Stimulated activated CD4-positive, alpha-beta T cell treated with anti-CD3 and anti-CD28 coated beads, Interleukin-15, amount 100 ng/mL, for 48 hours (primary cell): ENCODE measurements around the gene BGN.

ENCODE experiments used
- DNase-seq, 2 donors: peaks; one replicate each; pipeline ENCODE4 v3.0.0-alpha.2; 2020; ENCODE audit warnings: low read depth in 2 of 2

The BGN gene

DNA sequence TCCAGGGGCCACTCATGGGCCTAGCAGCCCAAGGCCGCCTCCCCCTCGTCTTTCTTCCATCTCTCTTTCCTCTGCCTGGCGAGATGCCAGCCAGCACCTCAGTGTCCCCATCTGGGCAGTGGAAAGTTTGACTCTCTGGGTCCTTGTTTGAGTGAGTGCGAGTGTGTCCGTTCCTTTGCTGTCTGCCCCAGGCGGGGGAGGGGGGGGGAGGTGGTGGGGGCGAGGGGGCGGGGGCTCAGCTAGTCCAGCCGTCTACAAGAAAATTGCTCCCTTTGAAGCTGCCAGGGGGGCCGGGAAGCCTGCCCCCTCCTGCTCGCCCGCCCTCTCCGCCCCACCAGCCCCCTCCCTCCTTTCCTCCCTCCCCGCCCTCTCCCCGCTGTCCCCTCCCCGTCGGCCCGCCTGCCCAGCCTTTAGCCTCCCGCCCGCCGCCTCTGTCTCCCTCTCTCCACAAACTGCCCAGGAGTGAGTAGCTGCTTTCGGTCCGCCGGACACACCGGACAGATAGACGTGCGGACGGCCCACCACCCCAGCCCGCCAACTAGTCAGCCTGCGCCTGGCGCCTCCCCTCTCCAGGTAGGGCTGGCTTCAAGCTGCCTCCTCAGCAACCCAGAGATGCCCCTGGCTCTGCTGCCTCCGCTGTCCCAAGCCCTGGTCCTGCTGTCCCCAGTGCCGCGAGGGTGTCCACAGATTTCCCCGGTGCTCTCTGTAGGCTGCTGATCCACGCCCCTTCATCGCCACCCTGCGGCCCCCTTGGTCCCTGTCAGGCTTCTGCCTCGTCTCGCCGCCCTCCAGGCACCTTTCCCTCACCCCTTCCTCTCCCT is at the start of gene BGN:
Gene BGN, plus strand, starts transcription at position 440 of the 821 bp plus-strand sequence. CDS start 9,652 bp downstream, outside the sequence.
- DNase-seq: no peak

GRCh38 chrX:153445106-153445855 is 49.5 kb upstream of the BGN start:
- DNase-seq: no peak

- no peak for DNase-seq
Measured at GRCh38 chrX:153445856-153446635, 48.7 kb upstream of the BGN start, which contains the start of gene TREX2. TSS of gene TREX2 (minus strand) at chrX:153446056. CDS start at chrX:153445430, 626 bp downstream.

DNA sequence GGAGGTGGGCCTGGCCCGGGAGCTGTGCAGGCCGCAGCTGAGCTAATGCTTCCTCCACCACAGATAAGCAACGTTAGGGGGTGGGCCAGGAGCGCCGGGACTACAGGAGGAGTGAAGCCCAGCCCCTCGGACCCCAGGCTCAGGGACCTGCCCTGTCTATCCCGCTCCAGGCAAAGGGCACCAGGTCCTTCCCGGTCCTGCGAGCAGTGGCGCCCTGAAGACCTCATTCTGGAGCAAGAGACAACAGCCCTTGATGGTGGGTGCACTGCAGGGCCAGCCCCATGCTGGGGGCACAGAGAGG is 48.2 kb upstream of the BGN start:
- no peak for DNase-seq

DNA sequence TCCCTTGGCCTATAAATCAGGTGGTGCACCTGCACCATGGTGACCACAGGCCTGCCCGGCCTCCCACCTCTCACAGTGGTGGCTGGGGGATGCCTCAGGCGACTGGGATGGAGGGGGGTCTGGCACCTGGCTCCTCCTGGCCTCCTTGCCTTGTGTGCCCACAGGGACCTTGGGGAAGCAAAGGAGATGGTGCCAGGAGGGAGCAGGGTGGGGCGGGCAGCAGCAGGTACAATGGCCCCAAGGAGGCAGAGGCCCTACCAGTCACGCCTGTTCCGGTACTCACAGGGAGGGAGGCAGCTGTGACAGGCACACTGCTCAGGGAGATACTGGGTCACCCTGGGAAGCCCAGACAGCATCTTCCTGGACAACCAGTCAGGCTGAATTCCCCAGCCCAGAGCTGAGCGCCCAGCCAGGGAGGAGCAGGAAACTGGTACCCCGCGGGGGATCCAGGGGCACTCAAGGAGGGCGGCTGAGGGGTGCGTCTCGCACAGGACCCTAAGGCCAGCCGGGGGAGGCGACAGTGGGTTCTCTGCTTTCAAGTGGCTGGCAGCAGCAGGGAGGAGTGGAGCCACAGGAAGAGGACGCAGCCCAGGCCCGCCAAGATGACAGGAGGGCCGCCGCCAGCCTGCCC is 47.7 kb upstream of the BGN start:
- no peak for DNase-seq

- no peak for DNase-seq
Measured at GRCh38 chrX:153447581-153447960, 47.2 kb upstream of the BGN start.

- DNase-seq: no peak
Measured at GRCh38 chrX:153448556-153449367, 46.0 kb upstream of the BGN start.

- no peak for DNase-seq
Measured at GRCh38 chrX:153449368-153450113, 45.2 kb upstream of the BGN start.

GRCh38 chrX:153450114-153450948 is 44.4 kb upstream of the BGN start:
- DNase-seq: no peak

DNA sequence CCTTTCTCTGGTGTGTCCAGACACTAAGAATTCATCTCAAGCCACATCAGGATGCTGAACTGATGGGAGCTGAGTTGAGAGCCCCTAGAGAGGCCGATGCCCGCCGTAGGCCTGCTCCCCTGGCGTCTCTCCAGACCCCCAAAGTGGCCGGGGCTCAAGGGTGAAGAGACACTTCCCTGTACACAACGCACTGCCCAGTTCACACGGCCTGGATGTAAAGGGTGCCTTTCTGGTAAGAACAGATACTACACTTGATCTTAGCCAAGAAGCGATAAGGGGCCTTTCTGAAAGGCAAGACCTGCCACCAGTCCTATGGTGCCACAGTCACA is 43.9 kb upstream of the BGN start:
- DNase-seq: no peak

GRCh38 chrX:153454901-153455550 is 39.8 kb upstream of the BGN start:
- DNase-seq: no peak

DNA sequence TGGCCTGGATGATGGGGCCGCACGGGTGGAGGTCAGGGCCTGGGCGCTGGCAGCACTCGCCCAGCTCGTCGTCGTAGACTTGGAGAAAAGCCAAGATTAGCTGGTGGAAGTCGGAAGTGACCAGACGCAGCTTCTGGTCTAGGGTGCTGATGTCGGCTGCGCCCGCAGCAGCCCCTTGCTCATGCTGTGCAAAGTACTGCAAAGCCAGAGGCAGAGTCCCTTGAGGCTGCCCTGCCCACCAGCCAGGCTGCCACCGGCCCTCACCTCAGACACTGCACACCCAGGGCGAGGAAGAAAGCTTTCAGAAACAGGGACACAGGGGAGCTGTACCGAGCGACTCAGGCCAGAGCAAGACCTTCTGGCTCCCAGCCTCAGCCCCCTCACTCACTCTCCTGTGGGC is 39.2 kb upstream of the BGN start:
- no peak for DNase-seq

DNA sequence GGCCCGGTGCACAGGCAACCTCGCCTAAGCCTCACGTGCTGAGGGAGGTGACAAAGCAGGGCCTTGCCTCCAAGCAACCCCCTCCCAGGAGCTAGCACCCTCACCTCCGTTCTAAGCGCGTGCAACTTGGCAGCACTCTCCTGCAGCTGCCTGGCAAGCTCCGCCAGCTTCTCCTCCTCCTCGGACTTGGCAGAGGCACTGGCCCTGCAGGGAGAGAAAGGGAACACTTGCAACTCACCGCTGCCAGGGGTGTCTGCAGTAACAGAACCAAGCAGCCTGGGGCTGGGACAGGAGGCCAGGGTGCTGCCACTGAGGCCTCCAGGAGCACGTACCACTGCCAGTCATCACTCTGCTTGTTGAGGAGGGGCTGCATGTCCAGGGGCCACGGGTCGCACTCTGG is 38.6 kb upstream of the BGN start:
- no peak for DNase-seq

DNA sequence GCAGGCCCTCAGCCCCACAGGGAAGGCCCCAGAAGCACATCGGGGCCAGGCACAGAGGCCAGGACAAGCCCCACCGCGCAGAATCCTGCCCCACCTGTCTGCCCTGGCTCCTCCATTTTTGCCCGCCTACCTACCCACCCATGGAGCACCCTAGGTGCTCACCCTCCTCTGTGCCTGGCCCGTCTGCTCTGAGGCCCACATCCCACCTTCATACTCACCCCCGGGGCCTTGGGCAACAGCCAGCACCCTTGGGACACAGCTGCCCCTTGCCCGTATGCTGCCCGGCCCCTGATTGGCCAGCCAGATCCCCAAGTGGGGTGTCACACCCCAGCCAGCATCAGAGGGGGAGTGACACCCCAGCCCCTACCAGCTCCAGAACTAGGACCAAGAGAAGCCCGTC is 38.1 kb upstream of the BGN start:
- DNase-seq: no peak

DNA sequence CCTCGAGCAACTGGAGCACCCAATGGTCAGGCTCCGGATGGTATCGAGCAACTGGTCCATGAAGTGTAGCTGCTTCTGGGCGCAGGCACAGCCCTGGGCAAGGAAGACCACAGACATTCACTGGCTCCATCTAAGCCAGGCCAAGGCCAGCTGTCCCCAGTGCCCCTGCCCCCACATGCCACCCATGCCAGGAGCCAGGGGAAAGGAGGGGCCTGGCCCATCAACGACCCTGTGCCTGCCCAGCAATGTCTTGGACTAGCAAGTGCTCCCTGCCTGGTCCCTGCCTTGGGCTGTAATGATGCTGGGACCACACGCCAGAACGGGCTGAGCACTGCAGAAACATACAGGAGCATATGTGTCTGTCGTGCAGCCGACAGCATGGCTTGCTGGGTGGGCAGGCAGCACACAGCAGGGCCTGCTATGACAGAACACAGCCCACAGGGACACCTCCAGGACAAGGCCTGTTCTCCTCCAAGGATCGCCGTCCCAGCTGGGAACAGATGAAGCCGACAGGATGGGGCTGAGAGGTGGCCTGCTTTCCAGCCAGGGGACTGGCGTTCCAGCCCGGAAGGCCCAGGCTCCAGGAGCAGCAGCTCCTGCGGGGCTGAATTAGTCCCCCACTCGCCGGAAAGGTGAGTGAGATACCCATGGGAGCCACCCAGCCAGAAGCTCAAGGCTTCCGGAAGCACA is 37.5 kb upstream of the BGN start:
- DNase-seq: no peak

DNA sequence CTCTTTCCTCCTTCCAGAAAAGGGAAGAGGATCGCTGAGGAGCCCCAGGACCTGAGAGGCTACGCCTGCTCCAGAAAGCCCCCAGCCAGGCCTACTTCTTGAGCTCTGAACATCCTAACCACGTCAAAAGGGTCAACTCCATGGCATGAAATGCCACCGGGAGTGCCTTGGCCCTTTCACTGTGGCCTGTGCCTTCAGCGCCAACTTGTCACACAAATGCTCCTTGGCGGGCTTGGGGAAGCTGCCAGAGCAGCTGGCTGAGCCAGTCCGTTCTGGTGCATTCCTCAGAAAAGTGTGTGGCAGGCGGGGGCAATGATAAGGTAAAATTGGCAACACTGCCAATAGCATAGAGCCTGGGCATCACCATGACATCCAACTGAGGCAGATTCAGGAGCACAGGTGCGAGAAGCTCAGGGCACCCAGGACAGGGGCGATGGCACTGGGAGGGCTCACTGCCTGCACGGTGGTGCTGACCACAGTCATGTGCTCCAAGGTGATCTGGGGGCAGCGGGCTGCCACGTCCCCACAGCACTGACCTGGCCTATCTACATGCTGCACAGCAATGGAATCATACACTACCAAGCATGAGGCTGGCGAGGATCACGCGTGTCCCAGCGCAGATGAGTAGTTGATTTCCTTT is 36.8 kb upstream of the BGN start:
- DNase-seq: no peak

- no peak for DNase-seq
Measured at GRCh38 chrX:153458476-153458875, 36.3 kb upstream of the BGN start.

DNA sequence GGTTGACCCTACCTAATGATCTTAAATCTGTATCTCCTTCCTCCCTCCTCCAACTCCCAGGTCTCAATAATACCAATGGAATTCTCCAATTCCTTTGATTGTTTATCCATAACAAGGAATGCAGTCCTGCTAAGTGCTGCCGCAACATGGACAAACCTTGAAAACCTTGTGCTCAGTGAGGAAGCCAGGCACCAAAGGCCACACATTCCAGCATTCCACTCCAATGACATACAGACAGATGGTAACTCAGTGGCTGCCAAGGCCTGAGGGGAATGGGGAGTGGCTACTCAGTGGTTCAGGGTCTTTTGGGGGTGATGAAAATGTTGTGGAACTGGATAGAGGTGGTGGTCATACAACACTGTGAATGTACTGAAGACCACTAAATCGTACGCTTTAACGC is 34.8 kb upstream of the BGN start:
- DNase-seq: no peak
